Neural progenitor cell (in vitro differentiated cells): ENCODE data around the gene UCMA.

Source experiments
- CTCF ChIP-seq: fragments of 200-600 bp; sonication (generic); IDR thresholded peaks from 2 replicates; pipeline ENCODE4 v1.5.1; 2017; ENCODE audit warnings: antibody characterized with exemption, mild to moderate bottlenecking
- EZH2 ChIP-seq: fragments of 200-600 bp; sonication (generic); IDR thresholded peaks from 2 replicates; pipeline ENCODE4 v1.6.1; 2017; ENCODE audit warnings: antibody characterized with exemption, mild to moderate bottlenecking, moderate library complexity

GRCh38 chr10:13262433-13262832 lies 28.3 kb upstream of the UCMA start:
- TF ChIP-seq EZH2: no peak
- TF ChIP-seq CTCF: no peak
